H1 (cell line): ENCODE data around the gene BICDL1. TPM values are rescaled to one million over a fixed set of nuclear protein-coding genes. Genes with fewer than 3 reads are reported as not detected.

Experiments used
- CTCF ChIA-PET: fragments of 300-600 bp; sonication (Branson Sonifier 250); formaldehyde crosslinking; loops from one replicate; lab custom pipeline; 2021; ENCODE audit not compliant: partially characterized antibody; lab: Charles Lee
- POLR2A ChIA-PET: fragments of 300-600 bp; sonication (Branson Sonifier 250); formaldehyde crosslinking; loops from one replicate; lab custom pipeline; 2021; ENCODE audit warnings: inconsistent platforms; ENCODE audit not compliant: partially characterized antibody; lab: Charles Lee
- DNase-seq, 2 experiments: peaks; one replicate each; pipeline versions ENCODE4 v3.0.0 to v3.0.0-alpha.2; 2010 to 2022; ENCODE audit warnings: low spot score in 2 of 2, low read depth in 1 of 2, mixed read lengths in 1 of 2
- FAIRE-seq: peaks from 2 replicates; lab custom pipeline; 2011; peaks lifted over from hg19 to GRCh38; lab: Jason Lieb, UNC
- H2AFZ ChIP-seq: 2 replicates; pipeline ENCODE4 v1.8.1; 2012; ENCODE audit warnings: low read length, inconsistent platforms
- H2AK5ac ChIP-seq: 2 replicates; pipeline ENCODE4 v1.6.1; 2013; ENCODE audit warnings: low read depth, low read length
- H2BK120ac ChIP-seq: replicated peaks from 2 replicates; pipeline ENCODE3; 2013; ENCODE audit warnings: low read depth, low read length, inconsistent platforms
- H2BK12ac ChIP-seq: 2 replicates; pipeline ENCODE4 v1.6.1; 2013; ENCODE audit warnings: low read depth, low read length
- H2BK15ac ChIP-seq: 2 replicates; pipeline ENCODE4 v1.6.1; 2013; ENCODE audit warnings: low read length
- H2BK20ac ChIP-seq: 2 replicates; pipeline ENCODE4 v1.6.1; 2013; ENCODE audit warnings: low read length
- H2BK5ac ChIP-seq: 2 replicates; pipeline ENCODE4 v1.6.1; 2013; ENCODE audit warnings: low read depth, low read length
- H3K14ac ChIP-seq: 2 replicates; pipeline ENCODE4 v1.6.1; 2013; ENCODE audit warnings: inconsistent platforms; ENCODE audit not compliant: insufficient read length
- H3K18ac ChIP-seq: 2 replicates; pipeline ENCODE4 v1.6.1; 2013; ENCODE audit warnings: low read length; ENCODE audit errors: extremely low read depth
- H3K23ac ChIP-seq: 2 replicates; pipeline ENCODE4 v1.6.1; 2013; ENCODE audit warnings: inconsistent platforms; ENCODE audit not compliant: insufficient read length
- H3K23me2 ChIP-seq: 2 replicates; pipeline ENCODE4 v1.6.1; 2013; ENCODE audit warnings: low read depth, low read length
- H3K27ac ChIP-seq: 2 replicates; pipeline ENCODE4 v1.6.1; 2011; ENCODE audit warnings: low read depth, low read length, inconsistent platforms
- H3K27me3 ChIP-seq, 4 experiments: replicated peaks in 1 of 4; 1 replicate in 1 of 4; 2 replicates in 3 of 4; pipeline versions ENCODE4 v1.6.1 to v1.8.1; 2011 to 2013; ENCODE audit warnings: low read length in 3 of 4, mild to moderate bottlenecking in 3 of 4, inconsistent platforms in 2 of 4, mixed read lengths in 2 of 4, moderate library complexity in 1 of 4; ENCODE audit not compliant: control insufficient read depth in 3 of 4, insufficient read depth in 3 of 4; ENCODE audit errors: extremely low read depth in 1 of 4
- H3K36me3 ChIP-seq, 4 experiments: 2 replicates each; pipeline versions ENCODE4 v1.6.1 to v1.8.1; 2011 to 2013; ENCODE audit warnings: mild to moderate bottlenecking in 4 of 4, low read length in 3 of 4, moderate library complexity in 2 of 4, control low read depth in 1 of 4, inconsistent platforms in 1 of 4; ENCODE audit not compliant: insufficient read depth in 4 of 4, control insufficient read depth in 2 of 4
- H3K4ac ChIP-seq: replicated peaks from 2 replicates; pipeline ENCODE3; 2013; ENCODE audit warnings: low read length, low read depth, mixed read lengths, inconsistent platforms; ENCODE audit not compliant: insufficient read length
- H3K4me1 ChIP-seq, 4 experiments: replicated peaks in 1 of 4; 1 replicate in 1 of 4; 2 replicates in 3 of 4; pipeline versions ENCODE4 v1.6.1 to v1.8.1; 2011 to 2013; ENCODE audit warnings: low read length in 3 of 4, inconsistent platforms in 2 of 4, mixed read lengths in 1 of 4; ENCODE audit not compliant: insufficient read depth in 4 of 4, control insufficient read depth in 3 of 4
- H3K4me2 ChIP-seq, 2 experiments: 2 replicates each; pipeline versions ENCODE4 v1.6.1 to v1.8.1; 2011 to 2013; ENCODE audit warnings: low read depth in 2 of 2, low read length in 2 of 2, control low read depth in 1 of 2, inconsistent platforms in 1 of 2, mild to moderate bottlenecking in 1 of 2; ENCODE audit not compliant: insufficient read depth in 1 of 2
- H3K4me3 ChIP-seq, 4 experiments: fragments of 200-600, 300-600 bp in 1 of 4; sonication (generic), shearing (Covaris generic), sonication (Bioruptor Twin) in 1 of 4; 2 replicates each; pipeline versions ENCODE4 v1.5.1 to v1.8.1; 2011 to 2016; ENCODE audit warnings: low read length in 4 of 4, low read depth in 3 of 4, control low read depth in 2 of 4, inconsistent platforms in 2 of 4, mild to moderate bottlenecking in 2 of 4, mixed read lengths in 1 of 4, moderate library complexity in 1 of 4; ENCODE audit not compliant: insufficient read depth in 2 of 4; ENCODE audit errors: extremely low read depth in 1 of 4
- H3K56ac ChIP-seq: replicated peaks from 2 replicates; pipeline ENCODE3; 2013; ENCODE audit warnings: low read depth, mild to moderate bottlenecking, mixed read lengths, low read length, inconsistent platforms; ENCODE audit not compliant: insufficient read length
- H3K79me1 ChIP-seq: 2 replicates; pipeline ENCODE4 v1.6.1; 2013; ENCODE audit warnings: low read depth, low read length, control low read depth
- H3K79me2 ChIP-seq, 2 experiments: 2 replicates each; pipeline versions ENCODE4 v1.6.1 to v1.8.1; 2012 to 2013; ENCODE audit warnings: low read length in 2 of 2, mild to moderate bottlenecking in 2 of 2, inconsistent platforms in 1 of 2; ENCODE audit not compliant: insufficient read depth in 2 of 2, control insufficient read depth in 1 of 2
- H3K9ac ChIP-seq, 4 experiments: replicated peaks in 1 of 4; 1 replicate in 1 of 4; 2 replicates in 3 of 4; pipeline versions ENCODE4 v1.6.1 to v1.8.1; 2011 to 2013; ENCODE audit warnings: low read depth in 3 of 4, low read length in 3 of 4, control low read depth in 2 of 4, mild to moderate bottlenecking in 2 of 4, moderate library complexity in 2 of 4, inconsistent platforms in 1 of 4; ENCODE audit errors: extremely low read depth in 1 of 4
- H3K9me3 ChIP-seq, 2 experiments: 2 replicates each; pipeline versions ENCODE4 v1.6.1 to v1.8.1; 2012 to 2013; ENCODE audit warnings: mild to moderate bottlenecking in 2 of 2, moderate library complexity in 2 of 2, control low read depth in 1 of 2, inconsistent platforms in 1 of 2, low read depth in 1 of 2, low read length in 1 of 2, mixed read lengths in 1 of 2; ENCODE audit not compliant: insufficient read depth in 2 of 2
- H4K20me1 ChIP-seq, 2 experiments: replicated peaks in 1 of 2; 2 replicates each; pipeline versions ENCODE3 to v1.8.1; 2011 to 2013; ENCODE audit warnings: inconsistent platforms in 2 of 2, low read length in 2 of 2, mild to moderate bottlenecking in 1 of 2; ENCODE audit not compliant: insufficient read depth in 2 of 2, control insufficient read depth in 1 of 2
- H4K5ac ChIP-seq: 2 replicates; pipeline ENCODE4 v1.6.1; 2013; ENCODE audit warnings: low read length, low read depth, mixed read lengths, inconsistent platforms; ENCODE audit not compliant: insufficient read length
- H4K8ac ChIP-seq: 2 replicates; pipeline ENCODE4 v1.8.0; 2013; ENCODE audit warnings: mild to moderate bottlenecking, moderate library complexity, low read length, inconsistent platforms; ENCODE audit not compliant: insufficient read depth; ENCODE audit errors: extremely low read depth
- H4K91ac ChIP-seq: replicated peaks from 2 replicates; pipeline ENCODE3; 2013; ENCODE audit warnings: low read length, mixed read lengths, inconsistent platforms; ENCODE audit not compliant: insufficient read length
- BACH1 ChIP-seq: IDR thresholded peaks from 2 replicates; pipeline ENCODE4 v1.6.1; 2012; ENCODE audit warnings: low read length, improper control_type of control experiment
- KDM5A ChIP-seq: fragments of 200-600 bp; IDR thresholded peaks from 2 replicates; pipeline ENCODE4 v1.7.1; 2012; ENCODE audit warnings: mild to moderate bottlenecking, low read length, inconsistent platforms, mixed read lengths
- NANOG ChIP-seq: IDR thresholded peaks from 2 replicates; pipeline ENCODE4 v1.6.1; 2011; ENCODE audit warnings: low read length, low read depth, mild to moderate bottlenecking, inconsistent platforms; ENCODE audit not compliant: insufficient read depth, poor library complexity, severe bottlenecking
- POLR2A ChIP-seq, 2 experiments: IDR thresholded peaks; 1 replicate in 1 of 2; 2 replicates in 1 of 2; pipeline ENCODE4 v1.6.1; 2011; ENCODE audit warnings: low read depth in 2 of 2, low read length in 2 of 2, mild to moderate bottlenecking in 2 of 2; ENCODE audit errors: control extremely low read depth in 1 of 2
- RBBP5 ChIP-seq: IDR thresholded peaks from 2 replicates; pipeline ENCODE4 v1.7.1; 2012; ENCODE audit warnings: low read depth, mild to moderate bottlenecking, inconsistent platforms, low read length, moderate library complexity, borderline replicate concordance
- RXRA ChIP-seq: IDR thresholded peaks from 2 replicates; pipeline ENCODE4 v1.6.1; 2011; ENCODE audit warnings: low read depth, mild to moderate bottlenecking, low read length, moderate library complexity; ENCODE audit not compliant: insufficient read depth
- SP2 ChIP-seq: IDR thresholded peaks from 2 replicates; pipeline ENCODE4 v1.6.1; 2012; ENCODE audit warnings: mild to moderate bottlenecking, low read length, inconsistent platforms
- TCF12 ChIP-seq: IDR thresholded peaks from 2 replicates; pipeline ENCODE4 v1.6.1; 2011; ENCODE audit warnings: low read depth, mild to moderate bottlenecking, low read length
- WGBS, 2 experiments: shearing (Covaris generic) in 1 of 2; methylation state at CpG; one replicate each; pipeline versions ENCODE4 v1.1.6 to v1.1.7; 2013 to 2015; ENCODE audit warnings: low lambda C conversion rate in 2 of 2, mixed read lengths in 2 of 2, inconsistent platforms in 1 of 2, low coverage in 1 of 2, missing lambda C conversion rate in 1 of 2; ENCODE audit not compliant: insufficient replicate concordance in 2 of 2, insufficient coverage in 1 of 2, insufficient read length in 1 of 2; ENCODE audit errors: extremely low coverage in 1 of 2, missing lambda C conversion rate in 1 of 2; 5-methylcytosine and 5-hydroxymethylcytosine counted together
- polyA plus RNA-seq, 7 experiments: library from polyadenylated mRNA; depleted of rRNA in 3 of 7; stranded (reverse) in 5 of 7; unstranded in 2 of 7; fragments of >200 nt in 5 of 7; fragments of 200-250 nt in 2 of 7; gene quantifications; 1 replicate in 5 of 7; 2 replicates in 1 of 7; 4 replicates in 1 of 7; pipeline versions ENCODE4 v1.2.1 to v1.2.3, GENCODE V29; 2011 to 2013; ENCODE audit warnings: missing spikeins in 2 of 7, mixed read lengths in 2 of 7
- total RNA-seq: library from RNA; stranded (reverse); fragmentation: NEBNext Ultra II Directional; extraction: Animal tissue kit (Norgen Biotek cat#: 25700); gene quantifications from 2 replicates; pipeline ENCODE4 v1.2.1, GENCODE V29; 2021

Gene BICDL1
- total and polyA plus RNA-seq, 2 of the 8 experiments (the other 6 are each of a cell fraction or from before 2014, with no cell fraction given) = 17.2 to 25.9 TPM

GRCh38 chr12:120139958-120140357, 150.9 kb downstream of the BICDL1 start:
- no peak overlapping the region for H2BK12ac ChIP-seq
- no peak overlapping the region for H3K27ac ChIP-seq
- H3K23ac ChIP-seq = no peak overlapping the region
- DNase-seq (no peak), FAIRE-seq (no peak)
- ChIA-PET POLR2A (interaction anchor here (0.9 to 2.1 kb wide), 5 partner anchors 14 to 60 kb away, joined by 3 to 8 read pairs (median 3); no protein-coding TSS in a partner anchor), CTCF (interaction anchor here (0.6 to 1.1 kb wide), 4 partner anchors 10 to 315 kb away, joined by 3 read pairs; no protein-coding TSS in a partner anchor)
- no peak overlapping the region for H4K5ac ChIP-seq
- no peaks in the 10 kb centered on the region for H3K9me3 ChIP-seq
- no peak overlapping the region for H4K91ac ChIP-seq
- H3K4me1 ChIP-seq = no peaks in the 10 kb centered on the region; a peak in 1 of 7 replicates
- H2BK120ac ChIP-seq = no peak overlapping the region
- no peaks in the 10 kb centered on the region for H3K79me2 ChIP-seq
- H2AK5ac ChIP-seq = no peak overlapping the region
- no peak overlapping the region for H2BK5ac ChIP-seq
- no peak overlapping the region for H3K4me3 ChIP-seq
- H3K4ac ChIP-seq = no peak overlapping the region
- no peak overlapping the region for H3K9ac ChIP-seq
- no peaks in the 10 kb centered on the region; the same call in none of the 2 replicates for H3K79me1 ChIP-seq
- 94% methylated on average over 5 of the region's 5 CpGs; no CpG with 5 or more reads in 1 of the 2 experiments for WGBS, 2 experiments
- H4K8ac ChIP-seq = no peak overlapping the region
- no peak overlapping the region for H3K14ac ChIP-seq
- H2BK20ac ChIP-seq = no peak overlapping the region
- no peaks in the 10 kb centered on the region for H3K23me2 ChIP-seq
- H2BK15ac ChIP-seq = no peak overlapping the region
- no peak for TF ChIP-seq NANOG
- no peak for TF ChIP-seq SP2
- no peak for TF ChIP-seq RXRA
- TF ChIP-seq TCF12 = no peak
- TF ChIP-seq POLR2A (IDR thresholded peaks at IDR 0.05; ENCODE audit: control extremely low read depth in 1 of 2, low read depth in 2 of 2, low read length in 2 of 2) = no peak
- TF ChIP-seq BACH1 = no peak
- TF ChIP-seq RBBP5 = no peak
- TF ChIP-seq KDM5A = no peak
- H3K4me2 ChIP-seq = no peak overlapping the region
- H3K56ac ChIP-seq = no peak overlapping the region
- no peak overlapping the region for H2AFZ ChIP-seq
- no peak overlapping the region for H3K18ac ChIP-seq
- H4K20me1 ChIP-seq = peaks cover 0 to 16% of the 10 kb centered on the region in 2 experiments
- peaks cover 72 to 89% (median 81%) of the 10 kb centered on the region in 4 experiments for H3K36me3 ChIP-seq
- H3K27me3 ChIP-seq = no peaks in the 10 kb centered on the region
